Measurements from ENCODE around the gene HSPH1. TPM values are rescaled to one million over a fixed set of nuclear protein-coding genes. Genes with fewer than 3 reads are reported as not detected.

The HSPH1 gene
- total RNA-seq, 3 donors from 2014 or later: 36.3 to 109 (median 53.1) TPM

- no peak for DNase-seq (ENCODE audit: low spot score in 2 of 2)
- TF ChIP-seq CTCF (IDR thresholded peaks at IDR 0.05): no peak
- TF ChIP-seq POLR2AphosphoS5 (IDR thresholded peaks at IDR 0.05): no peak
- H3K36me3 ChIP-seq: no peaks in the 10 kb centered on the region
- no peak overlapping the region for H3K4me3 ChIP-seq
- no peaks in the 10 kb centered on the region for H3K27me3 ChIP-seq
- H3K27ac ChIP-seq: peak overlapping the region in 1 of 2 donors; percentile 2
- H3K4me1 ChIP-seq: no peaks in the 10 kb centered on the region
- no peaks in the 10 kb centered on the region for H3K9me3 ChIP-seq
- intact Hi-C loops (cut with DNase I; ENCODE audit: low total_unique reads): no loop called here
Measured at GRCh38 chr13:31175847-31176532, 14.3 kb upstream of the HSPH1 start.

GRCh38 chr13:31174018-31174417 lies 12.3 kb upstream of the HSPH1 start:
- Histone ChIP-seq H3K27ac (no peak overlapping the region), H3K4me1 (no peaks in the 10 kb centered on the region), H3K36me3 (no peaks in the 10 kb centered on the region), H3K4me3 (no peak overlapping the region), H3K27me3 (no peaks in the 10 kb centered on the region), H3K9me3 (no peaks in the 10 kb centered on the region)
- intact Hi-C loops (cut with DNase I; ENCODE audit: low total_unique reads): no loop called here
- TF ChIP-seq CTCF (IDR thresholded peaks at IDR 0.05) (no peak), POLR2AphosphoS5 (IDR thresholded peaks at IDR 0.05) (no peak), POLR2A (IDR thresholded peaks at IDR 0.05) (no peak)
- no peak for DNase-seq (ENCODE audit: low spot score in 2 of 2)

- Histone ChIP-seq H3K4me3 (no peak overlapping the region), H3K4me1 (no peaks in the 10 kb centered on the region), H3K27me3 (no peaks in the 10 kb centered on the region), H3K36me3 (no peaks in the 10 kb centered on the region), H3K27ac (no peak overlapping the region), H3K9me3 (no peaks in the 10 kb centered on the region)
- intact Hi-C loops (cut with DNase I; ENCODE audit: low total_unique reads): no loop called here
- no peak for TF ChIP-seq CTCF (IDR thresholded peaks at IDR 0.05)
- no peak for DNase-seq (ENCODE audit: low spot score in 2 of 2)
Measured at GRCh38 chr13:31172535-31172934, 10.8 kb upstream of the HSPH1 start.

- H3K9me3 ChIP-seq: no peaks in the 10 kb centered on the region
- no peaks in the 10 kb centered on the region for H3K27me3 ChIP-seq
- DNase-seq (ENCODE audit: low spot score in 2 of 2): no peak
- H3K4me1 ChIP-seq: no peaks in the 10 kb centered on the region
- no peaks in the 10 kb centered on the region for H3K36me3 ChIP-seq
- intact Hi-C loops (cut with DNase I; ENCODE audit: low total_unique reads): no loop called here
- TF ChIP-seq POLR2AphosphoS5 (IDR thresholded peaks at IDR 0.05): no peak
- no peak for TF ChIP-seq POLR2A (IDR thresholded peaks at IDR 0.05)
- no peak for TF ChIP-seq CTCF (IDR thresholded peaks at IDR 0.05)
- H3K27ac ChIP-seq: no peak overlapping the region
- no peak overlapping the region for H3K4me3 ChIP-seq
Measured at GRCh38 chr13:31172001-31172400, 10.3 kb upstream of the HSPH1 start.

- Histone ChIP-seq H3K27me3 (no peaks in the 10 kb centered on the region), H3K4me3 (no peak overlapping the region), H3K4me1 (no peaks in the 10 kb centered on the region), H3K9me3 (no peaks in the 10 kb centered on the region), H3K36me3 (no peaks in the 10 kb centered on the region), H3K27ac (no peak overlapping the region)
- intact Hi-C loops (cut with DNase I; ENCODE audit: low total_unique reads): no loop called here
- TF ChIP-seq POLR2AphosphoS5 (IDR thresholded peaks at IDR 0.05) (no peak), POLR2A (IDR thresholded peaks at IDR 0.05) (no peak), CTCF (IDR thresholded peaks at IDR 0.05) (no peak)
- DNase-seq (ENCODE audit: low spot score in 2 of 2): no peak
Measured at GRCh38 chr13:31168736-31169135, 7.0 kb upstream of the HSPH1 start.

Measured in breast epithelium (tissue), 4 donors.